Endothelial cell of umbilical vein (primary cell): ENCODE data around the gene SLC16A2. TPM values are rescaled to one million over a fixed set of nuclear protein-coding genes. Genes with fewer than 3 reads are reported as not detected.
A peak's percentile ranks its signal among the peaks of the same experiment; 100 is the strongest.

Experiments
- BruUV-seq: library from RNA; stranded (reverse); fragments of 400-500 nt; replicated peaks from 2 replicates; lab custom pipeline; 2021; lab: Mats Ljungman, UMichigan
- CTCF ChIA-PET: fragments of 300-600, 350-600 bp; sonication (Branson Sonifier 250); formaldehyde crosslinking; loops from one replicate; lab custom pipeline; 2021; ENCODE audit warnings: antibody characterized with exemption, inconsistent platforms; lab: Charles Lee
- POLR2A ChIA-PET: fragments of 300-600, 350-600 bp; sonication (Branson Sonifier 250); formaldehyde crosslinking; loops from one replicate; lab custom pipeline; 2021; ENCODE audit warnings: antibody characterized with exemption, inconsistent platforms; lab: Charles Lee
- DNase-seq: peaks from one replicate; pipeline ENCODE4 v3.0.0-alpha.2; 2011; ENCODE audit warnings: low read depth, low spot score
- FAIRE-seq: peaks from 2 replicates; lab custom pipeline; 2011; peaks lifted over from hg19 to GRCh38; lab: Jason Lieb, UNC
- H2AFZ ChIP-seq: 2 replicates; pipeline ENCODE4 v1.6.0; 2012; ENCODE audit warnings: low read depth, low read length, control low read depth, inconsistent platforms
- H3K27ac ChIP-seq: 2 replicates; pipeline ENCODE4 v1.5.1; 2011; ENCODE audit warnings: low read depth, mild to moderate bottlenecking, control low read depth, low read length, moderate library complexity; ENCODE audit not compliant: insufficient read depth
- H3K27me3 ChIP-seq, 2 experiments: 2 replicates each; pipeline versions ENCODE4 v1.6.0 to v1.6.1; 2011; ENCODE audit warnings: low read length in 2 of 2, mixed read lengths in 1 of 2; ENCODE audit not compliant: control insufficient read depth in 2 of 2, insufficient read depth in 2 of 2
- H3K36me3 ChIP-seq, 2 experiments: 2 replicates in 1 of 2; 3 replicates in 1 of 2; pipeline ENCODE4 v1.5.1; 2011; ENCODE audit warnings: low read length in 2 of 2, mild to moderate bottlenecking in 1 of 2, moderate library complexity in 1 of 2; ENCODE audit not compliant: control insufficient read depth in 2 of 2, insufficient read depth in 2 of 2; ENCODE audit errors: extremely low read depth in 1 of 2
- H3K4me1 ChIP-seq: 3 replicates; pipeline ENCODE4 v1.5.1; 2011; ENCODE audit warnings: mild to moderate bottlenecking, low read length; ENCODE audit not compliant: control insufficient read depth, insufficient read depth; ENCODE audit errors: extremely low read depth
- H3K4me2 ChIP-seq: 2 replicates; pipeline ENCODE4 v1.6.1; 2011; ENCODE audit warnings: low read length, control low read depth, mixed read lengths; ENCODE audit not compliant: insufficient read depth
- H3K4me3 ChIP-seq, 3 experiments: fragments of 200-600 bp in 1 of 3; sonication (generic), shearing (Covaris generic) in 1 of 3; replicated peaks in 1 of 3; 2 replicates each; pipeline ENCODE4 v1.5.1; 2011 to 2016; ENCODE audit warnings: control low read depth in 3 of 3, low read length in 3 of 3, mild to moderate bottlenecking in 2 of 3, inconsistent platforms in 1 of 3, low read depth in 1 of 3, moderate library complexity in 1 of 3; ENCODE audit not compliant: insufficient read depth in 1 of 3
- H3K79me2 ChIP-seq: 2 replicates; pipeline ENCODE4 v1.6.0; 2012; ENCODE audit warnings: low read length, inconsistent platforms; ENCODE audit not compliant: control insufficient read depth, insufficient read depth
- H3K9ac ChIP-seq: replicated peaks from 2 replicates; pipeline ENCODE3; 2011; ENCODE audit warnings: low read length, control low read depth; ENCODE audit not compliant: insufficient read depth; ENCODE audit errors: extremely low read depth
- H3K9me1 ChIP-seq: replicated peaks from 3 replicates; pipeline ENCODE4 v1.6.0; 2011; ENCODE audit warnings: mild to moderate bottlenecking, low read length; ENCODE audit not compliant: control insufficient read depth, insufficient read depth; ENCODE audit errors: extremely low read depth
- H3K9me3 ChIP-seq: replicated peaks from 2 replicates; pipeline ENCODE4 v1.5.1; 2012; ENCODE audit warnings: low read length, inconsistent platforms; ENCODE audit not compliant: control insufficient read depth, insufficient read depth
- H4K20me1 ChIP-seq: replicated peaks from 2 replicates; pipeline ENCODE3; 2011; ENCODE audit warnings: mild to moderate bottlenecking, low read length; ENCODE audit not compliant: control insufficient read depth, insufficient read depth; ENCODE audit errors: extremely low read depth
- EZH2 ChIP-seq: IDR thresholded peaks from 2 replicates; pipeline ENCODE4 v1.6.1; 2012; ENCODE audit warnings: borderline replicate concordance, low read depth, mild to moderate bottlenecking, moderate library complexity, low read length, inconsistent platforms; ENCODE audit not compliant: severe bottlenecking
- FOS ChIP-seq: IDR thresholded peaks from 2 replicates; pipeline ENCODE4 v1.6.1; 2011; ENCODE audit warnings: mild to moderate bottlenecking, low read length, moderate library complexity, borderline replicate concordance; ENCODE audit not compliant: insufficient read depth
- GATA2 ChIP-seq: IDR thresholded peaks from 2 replicates; pipeline ENCODE4 v1.7.0; 2011; ENCODE audit warnings: low read depth, mild to moderate bottlenecking, moderate library complexity, mixed read lengths, low read length; ENCODE audit not compliant: insufficient read length, insufficient read depth
- JUN ChIP-seq: IDR thresholded peaks from 2 replicates; pipeline ENCODE4 v1.6.1; 2011; ENCODE audit warnings: borderline replicate concordance, low read depth; ENCODE audit not compliant: insufficient read length, insufficient read depth
- MYC ChIP-seq: IDR thresholded peaks from one replicate; pipeline ENCODE4 v1.6.1; 2011; ENCODE audit warnings: mild to moderate bottlenecking, low read depth, low read length
- POLR2A ChIP-seq: IDR thresholded peaks from 2 replicates; pipeline ENCODE4 v1.6.1; 2012; ENCODE audit warnings: low read depth, mild to moderate bottlenecking, control low read depth, low read length
- POLR2AphosphoS5 ChIP-seq: IDR thresholded peaks from 2 replicates; pipeline ENCODE4 v1.6.1; 2012; ENCODE audit warnings: low read depth, mild to moderate bottlenecking, control low read depth, low read length, moderate library complexity; ENCODE audit not compliant: insufficient read depth
- dilution Hi-C: fragments of 300-500 bp; cut with MboI; formaldehyde crosslinking; loops from one replicate; pipeline ENCODE4 v1.15.0; 2019; ENCODE audit warnings: low sequenced_read_pairs; ENCODE audit not compliant: extremely low pct_ligation_motif_present
- intact Hi-C: fragments of 100-400 bp; cut with micrococcal nuclease; formaldehyde crosslinking; loops from one replicate; pipeline ENCODE4 v1.10.0; 2022
- polyA plus RNA-seq, 4 experiments: library from polyadenylated mRNA; depleted of rRNA in 3 of 4; stranded (reverse) in 3 of 4; unstranded in 1 of 4; fragments of >200 nt; gene quantifications; 2 replicates each; pipeline versions ENCODE4 v1.2.1 to v1.2.3, GENCODE V29; 2011 to 2012; ENCODE audit warnings: missing spikeins in 1 of 4
- total RNA-seq: library from RNA; stranded (reverse); gene quantifications from 2 replicates; pipeline ENCODE4 v1.2.3, GENCODE V29; 2021
- TF ChIP-seq, protein P1 (sequence below), 2 donors: IDR thresholded peaks; 1 replicate in 1 of 2; 2 replicates in 1 of 2; pipeline ENCODE4 v1.5.1; 2011; ENCODE audit warnings: low read length in 2 of 2, mild to moderate bottlenecking in 2 of 2, moderate library complexity in 2 of 2, control low read depth in 1 of 2, inconsistent platforms in 1 of 2, low read depth in 1 of 2; ENCODE audit not compliant: insufficient read depth in 1 of 2; ENCODE audit errors: extremely low read depth in 1 of 2
- TF ChIP-seq, protein P2 (sequence below): IDR thresholded peaks from 2 replicates; pipeline ENCODE4 v1.6.1; 2011; ENCODE audit not compliant: insufficient read depth, insufficient read length

Gene SLC16A2
- total and polyA plus RNA-seq, 2 donors (not counting 3 experiments of a cell fraction or from before 2014, with no cell fraction given) = 3.1 to 3.6 TPM

DNA sequence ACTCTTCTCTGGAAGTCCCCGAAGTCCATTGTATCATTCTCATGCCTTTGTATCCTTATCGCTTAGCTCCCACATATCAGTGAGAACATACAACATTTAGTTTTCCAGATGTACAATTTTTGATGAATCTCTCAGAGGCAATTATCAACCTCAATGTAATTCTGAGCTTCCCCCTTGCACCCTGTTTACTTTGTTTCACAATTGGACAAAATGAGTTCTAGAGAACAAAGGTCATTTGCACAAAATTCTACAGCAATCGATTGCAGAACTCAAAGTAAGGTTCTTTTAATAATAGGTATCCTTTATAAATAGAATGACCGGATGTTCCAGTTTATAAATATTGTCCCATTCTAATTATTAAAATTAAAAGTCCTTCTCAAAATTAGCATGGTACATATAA is 79.3 kb downstream of the SLC16A2 start:
- FAIRE-seq (peak; percentile 24), DNase-seq (no peak)
- no peaks in the 10 kb centered on the region for H3K9me3 ChIP-seq
- no peaks in the 10 kb centered on the region for H3K4me1 ChIP-seq
- H3K4me3 ChIP-seq = no peak overlapping the region
- no peak for TF ChIP-seq FOS
- no peak overlapping the region for H3K27ac ChIP-seq
- no peaks in the 10 kb centered on the region for H3K27me3 ChIP-seq
- POLR2A ChIA-PET = no interaction called here
- H4K20me1 ChIP-seq = no peaks in the 10 kb centered on the region
- dilution Hi-C loops = no loop called here
- BruUV-seq = no TSS peak
- H3K9me1 ChIP-seq = no peaks in the 10 kb centered on the region
- no peaks in the 10 kb centered on the region for H3K36me3 ChIP-seq
- H3K9ac ChIP-seq = no peak overlapping the region
- H3K79me2 ChIP-seq = no peaks in the 10 kb centered on the region
- intact Hi-C loops = no loop called here
- no peak overlapping the region for H3K4me2 ChIP-seq
- H2AFZ ChIP-seq = no peak overlapping the region
- CTCF ChIA-PET = no interaction called here

DNA sequence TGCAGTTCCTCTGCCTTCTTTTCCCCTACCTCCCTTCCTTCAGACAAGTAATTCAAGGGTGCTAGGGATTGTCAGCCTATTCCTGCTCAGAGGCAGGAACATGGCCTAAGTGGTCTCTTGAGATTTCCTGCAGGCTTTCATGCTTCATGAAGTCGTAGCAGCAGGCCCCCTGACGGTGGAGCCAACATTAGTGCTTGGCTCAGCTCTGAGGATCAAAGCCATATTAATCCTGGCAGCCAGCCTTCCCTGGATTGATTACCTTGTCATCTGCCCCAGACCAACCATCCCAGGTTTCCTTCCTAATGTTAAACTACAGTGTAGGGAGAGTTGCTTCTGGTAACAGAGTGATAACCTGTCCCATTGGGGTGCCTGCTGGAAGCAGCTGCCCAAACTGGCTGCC is 84.1 kb downstream of the SLC16A2 start:
- CTCF ChIA-PET = no interaction called here
- no peak overlapping the region for H2AFZ ChIP-seq
- no peaks in the 10 kb centered on the region for H4K20me1 ChIP-seq
- no peak overlapping the region for H3K9ac ChIP-seq
- no TSS peak for BruUV-seq
- DNase-seq = no peak
- H3K4me1 ChIP-seq = no peaks in the 10 kb centered on the region
- H3K4me2 ChIP-seq = no peak overlapping the region
- no peaks in the 10 kb centered on the region for H3K79me2 ChIP-seq
- H3K9me1 ChIP-seq = no peaks in the 10 kb centered on the region
- no peaks in the 10 kb centered on the region for H3K36me3 ChIP-seq
- no peaks in the 10 kb centered on the region for H3K9me3 ChIP-seq
- dilution Hi-C loops (no loop called here), intact Hi-C loops (no loop called here)
- TF ChIP-seq, protein P1, sequence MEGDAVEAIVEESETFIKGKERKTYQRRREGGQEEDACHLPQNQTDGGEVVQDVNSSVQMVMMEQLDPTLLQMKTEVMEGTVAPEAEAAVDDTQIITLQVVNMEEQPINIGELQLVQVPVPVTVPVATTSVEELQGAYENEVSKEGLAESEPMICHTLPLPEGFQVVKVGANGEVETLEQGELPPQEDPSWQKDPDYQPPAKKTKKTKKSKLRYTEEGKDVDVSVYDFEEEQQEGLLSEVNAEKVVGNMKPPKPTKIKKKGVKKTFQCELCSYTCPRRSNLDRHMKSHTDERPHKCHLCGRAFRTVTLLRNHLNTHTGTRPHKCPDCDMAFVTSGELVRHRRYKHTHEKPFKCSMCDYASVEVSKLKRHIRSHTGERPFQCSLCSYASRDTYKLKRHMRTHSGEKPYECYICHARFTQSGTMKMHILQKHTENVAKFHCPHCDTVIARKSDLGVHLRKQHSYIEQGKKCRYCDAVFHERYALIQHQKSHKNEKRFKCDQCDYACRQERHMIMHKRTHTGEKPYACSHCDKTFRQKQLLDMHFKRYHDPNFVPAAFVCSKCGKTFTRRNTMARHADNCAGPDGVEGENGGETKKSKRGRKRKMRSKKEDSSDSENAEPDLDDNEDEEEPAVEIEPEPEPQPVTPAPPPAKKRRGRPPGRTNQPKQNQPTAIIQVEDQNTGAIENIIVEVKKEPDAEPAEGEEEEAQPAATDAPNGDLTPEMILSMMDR (IDR thresholded peaks at IDR 0.05; ENCODE audit: extremely low read depth in 1 of 2, insufficient read depth in 1 of 2, low read depth in 1 of 2, low read length in 2 of 2) = no peak
- TF ChIP-seq POLR2AphosphoS5 (no peak), MYC (no peak), GATA2 (no peak), FOS (no peak), JUN (no peak), EZH2 (no peak), POLR2A (no peak)
- TF ChIP-seq, protein P2, sequence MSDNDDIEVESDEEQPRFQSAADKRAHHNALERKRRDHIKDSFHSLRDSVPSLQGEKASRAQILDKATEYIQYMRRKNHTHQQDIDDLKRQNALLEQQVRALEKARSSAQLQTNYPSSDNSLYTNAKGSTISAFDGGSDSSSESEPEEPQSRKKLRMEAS = no peak
- POLR2A ChIA-PET = no interaction called here
- no peak overlapping the region for H3K27ac ChIP-seq
- no peaks in the 10 kb centered on the region for H3K27me3 ChIP-seq
- no peak for FAIRE-seq
- H3K4me3 ChIP-seq = no peak overlapping the region
